Middle frontal gyrus (tissue), 1 donor: ENCODE measurements around the gene ALPK3.

ENCODE experiments used
- DNase-seq: peaks from one replicate; pipeline ENCODE4 v3.0.0-alpha.2; 2015; ENCODE audit warnings: low spot score; ENCODE audit errors: extremely low spot score

ALPK3 gene

DNA sequence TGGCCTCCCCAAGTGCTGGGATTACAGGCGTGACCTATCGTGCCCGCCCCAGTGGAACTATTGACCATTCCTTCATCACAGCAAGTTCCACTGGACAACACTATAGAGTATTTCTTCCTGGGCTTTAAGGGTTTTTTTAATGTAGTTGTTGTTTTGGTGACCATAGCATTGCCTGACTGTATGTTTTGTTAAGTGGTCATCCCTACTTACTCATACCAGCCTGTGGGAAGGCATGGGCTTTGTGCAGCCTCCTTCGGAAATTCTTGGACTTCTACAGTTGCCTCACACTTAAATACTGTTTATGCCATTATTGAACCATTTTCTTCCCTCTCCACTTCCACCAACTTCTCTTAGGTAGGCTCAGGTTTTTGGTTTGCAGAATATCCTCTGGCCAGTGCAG lies 19.9 kb upstream of the ALPK3 start:
- DNase-seq = no peak

- DNase-seq = no peak
Measured at GRCh38 chr15:84797801-84798200, 19.4 kb upstream of the ALPK3 start.

- DNase-seq = no peak
Measured at GRCh38 chr15:84798436-84798946, 18.7 kb upstream of the ALPK3 start.

- no peak for DNase-seq
Measured at GRCh38 chr15:84799511-84800187, 17.5 kb upstream of the ALPK3 start.

- DNase-seq = no peak
Measured at GRCh38 chr15:84800365-84800806, 16.8 kb upstream of the ALPK3 start.

GRCh38 chr15:84804005-84804900 lies 12.9 kb upstream of the ALPK3 start:
- no peak for DNase-seq

GRCh38 chr15:84805221-84805620 lies 11.9 kb upstream of the ALPK3 start:
- DNase-seq = no peak

GRCh38 chr15:84807228-84807627 lies 9.9 kb upstream of the ALPK3 start:
- no peak for DNase-seq

GRCh38 chr15:84810073-84810840 lies 6.9 kb upstream of the ALPK3 start:
- no peak for DNase-seq

GRCh38 chr15:84811151-84811550 lies 6.0 kb upstream of the ALPK3 start:
- DNase-seq = no peak

DNA sequence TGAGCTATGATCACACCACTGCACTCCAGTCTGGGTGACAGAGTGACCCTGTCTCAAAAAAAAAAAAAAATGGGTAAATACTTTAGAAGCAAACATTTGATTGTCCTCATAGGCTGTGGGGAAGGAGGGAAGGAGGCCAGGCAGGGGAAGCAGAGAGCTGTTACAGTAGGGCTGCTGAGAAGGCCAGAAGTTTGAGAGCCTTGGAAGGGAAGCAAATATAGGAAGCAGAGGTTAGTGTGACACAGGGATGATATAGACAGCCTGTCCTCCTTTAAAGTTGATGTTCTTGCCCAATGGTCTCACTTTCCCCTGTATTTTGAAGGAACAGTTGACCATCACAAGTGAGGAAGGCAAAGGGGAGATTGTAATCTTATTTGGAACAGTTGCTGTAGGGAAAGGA lies 5.3 kb upstream of the ALPK3 start:
- DNase-seq = no peak

- DNase-seq = no peak
Measured at GRCh38 chr15:84812842-84813241, 4.3 kb upstream of the ALPK3 start.

DNA sequence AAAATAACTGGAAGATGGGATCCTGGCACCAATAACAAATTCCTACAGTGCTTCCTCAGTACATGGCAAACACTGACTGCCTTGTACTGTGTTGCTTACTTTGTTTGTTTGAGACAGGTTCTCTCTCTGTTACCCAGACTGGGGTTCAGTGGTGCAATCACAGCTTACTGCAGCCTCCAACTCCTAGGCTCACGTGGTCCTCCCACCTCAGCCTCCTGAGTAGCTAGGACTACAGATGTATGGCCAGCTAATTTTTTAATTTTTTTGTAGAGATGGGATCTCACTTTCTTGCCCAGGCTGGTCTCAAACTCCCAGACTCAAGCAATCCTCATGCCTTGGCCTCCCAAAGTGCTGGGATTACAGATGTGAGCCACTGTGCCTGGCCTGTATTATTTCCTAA lies 3.7 kb upstream of the ALPK3 start:
- DNase-seq = no peak

DNA sequence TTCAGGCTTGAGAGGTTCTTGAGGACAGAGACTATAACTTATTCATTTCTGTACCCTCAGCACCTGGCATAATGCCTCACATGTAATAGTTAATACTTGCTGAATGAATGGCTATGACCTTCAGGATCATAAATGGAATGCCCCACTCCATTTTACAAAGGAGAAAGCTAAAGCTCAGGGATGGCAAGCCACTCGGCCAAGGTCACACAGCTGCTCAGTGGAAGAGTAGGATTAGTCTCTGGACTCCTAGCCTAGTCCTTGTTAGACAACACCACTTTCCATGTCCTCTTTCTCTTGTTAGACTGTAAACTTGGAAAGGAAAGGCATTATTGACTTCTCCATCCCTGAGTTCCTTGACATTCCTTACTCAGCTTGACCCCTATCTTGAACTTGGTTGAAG lies 3.2 kb upstream of the ALPK3 start:
- DNase-seq = no peak

DNA sequence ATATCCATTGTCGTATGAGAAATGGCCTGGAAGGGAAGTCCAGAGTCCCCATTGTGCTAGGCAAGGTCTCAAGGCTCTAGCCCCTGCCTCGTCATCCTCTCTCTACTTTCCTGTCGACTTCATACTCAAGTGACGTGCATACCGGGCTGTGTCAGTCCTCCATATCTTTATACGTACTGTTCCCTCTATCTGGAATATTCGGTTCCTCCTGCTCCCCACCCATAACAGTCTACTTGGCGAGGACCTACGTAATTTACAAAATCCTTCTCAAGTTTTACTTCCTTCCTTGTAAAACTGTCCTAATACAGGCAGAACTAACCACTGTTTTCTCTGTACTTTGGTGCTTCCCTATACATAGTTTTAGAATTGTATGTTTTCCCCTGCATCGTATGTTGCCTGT lies 2.2 kb upstream of the ALPK3 start:
- DNase-seq = no peak

- no peak for DNase-seq
Measured at GRCh38 chr15:84817466-84818081, 418 bp downstream of the ALPK3 start.

GRCh38 chr15:84818261-84819131 lies 1.3 kb downstream of the ALPK3 start:
- DNase-seq = no peak

- no peak for DNase-seq
Measured at GRCh38 chr15:84819291-84819768, 2.2 kb downstream of the ALPK3 start.

DNA sequence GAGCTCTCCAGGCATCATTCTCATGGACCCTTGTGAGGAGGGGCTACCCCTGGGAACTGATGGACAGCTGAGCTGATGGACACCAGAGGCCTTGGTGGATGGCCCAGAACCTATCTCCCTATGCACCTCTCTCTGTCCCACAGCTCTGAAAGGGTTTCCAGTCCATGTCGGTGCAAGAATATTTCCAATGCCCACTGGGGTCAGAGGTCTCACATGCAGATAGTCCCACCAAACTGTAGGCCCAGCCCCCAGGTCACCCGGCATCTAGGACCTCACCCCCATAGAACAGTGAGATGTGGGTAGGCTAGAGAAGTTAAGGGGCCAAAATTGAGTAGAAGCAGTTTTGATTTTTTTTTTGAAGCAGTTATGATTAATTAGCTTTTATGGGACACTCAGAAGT lies 2.6 kb downstream of the ALPK3 start:
- DNase-seq = no peak

DNA sequence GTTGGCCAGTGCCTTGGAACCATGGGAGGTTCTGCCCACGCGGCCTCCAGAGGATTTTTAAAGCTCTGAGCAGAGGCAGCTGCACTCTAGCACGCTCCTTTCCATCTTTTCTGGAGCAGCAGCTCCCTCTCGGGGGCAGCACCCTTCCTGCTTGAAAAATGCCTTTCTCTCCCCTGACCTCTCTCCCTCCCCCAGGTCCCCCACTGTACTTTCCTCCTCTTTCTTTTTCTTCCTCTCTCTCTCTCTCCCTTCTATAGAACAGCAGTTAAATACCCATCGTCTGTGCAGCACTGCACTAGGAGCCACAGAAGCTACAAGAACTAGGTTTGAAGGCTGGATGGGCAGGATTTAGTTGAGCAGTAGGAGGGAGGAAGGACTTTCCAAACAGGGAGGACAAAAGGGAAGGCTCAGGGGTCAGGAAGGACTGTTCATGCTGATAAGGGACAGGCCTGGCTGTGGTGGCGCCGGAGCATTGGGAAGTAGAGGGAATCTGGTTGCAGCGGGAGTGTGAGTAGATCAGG lies 4.4 kb downstream of the ALPK3 start:
- no peak for DNase-seq
